GM18861 (cell line): ENCODE data around the gene TGFBR3L.
A peak's percentile ranks its signal among the peaks of the same experiment; 100 is the strongest.

Experiments
- ATAC-seq: cut with Tn5 transposase; IDR thresholded peaks from one replicate; pipeline ENCODE4 v1.9.1; 2021; ENCODE audit not compliant: unreplicated experiment

The TGFBR3L gene

DNA sequence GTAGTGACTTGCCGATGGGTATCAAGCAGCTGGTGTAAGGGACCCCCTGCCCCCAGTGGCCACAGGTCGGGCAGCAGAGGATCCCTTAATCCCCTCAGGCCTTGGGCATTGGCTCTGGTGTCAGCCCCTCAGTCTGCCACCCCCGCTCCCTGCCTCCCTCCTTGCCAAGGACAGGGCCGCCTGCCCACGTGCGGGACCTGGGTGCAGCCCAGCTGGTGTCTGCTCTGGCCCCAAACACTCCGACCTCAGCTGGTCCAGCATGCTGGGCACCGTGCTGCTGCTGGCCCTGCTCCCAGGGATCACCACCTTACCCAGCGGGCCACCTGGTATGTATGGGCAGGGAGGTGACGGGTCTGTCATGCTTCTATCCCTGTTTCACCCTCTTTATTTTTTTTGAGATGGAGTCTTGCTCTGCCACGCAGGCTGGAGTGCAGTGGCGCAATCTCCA lies at the start of gene TGFBR3L:
TSS of gene TGFBR3L (plus strand) at position 233 of the 448 bp plus-strand sequence.
- no peak for ATAC-seq

- no peak for ATAC-seq
Measured at GRCh38 chr19:7865262-7865911, 49.2 kb upstream of the TGFBR3L start.

GRCh38 chr19:7866399-7867091 lies 48.1 kb upstream of the TGFBR3L start:
- ATAC-seq = no peak

DNA sequence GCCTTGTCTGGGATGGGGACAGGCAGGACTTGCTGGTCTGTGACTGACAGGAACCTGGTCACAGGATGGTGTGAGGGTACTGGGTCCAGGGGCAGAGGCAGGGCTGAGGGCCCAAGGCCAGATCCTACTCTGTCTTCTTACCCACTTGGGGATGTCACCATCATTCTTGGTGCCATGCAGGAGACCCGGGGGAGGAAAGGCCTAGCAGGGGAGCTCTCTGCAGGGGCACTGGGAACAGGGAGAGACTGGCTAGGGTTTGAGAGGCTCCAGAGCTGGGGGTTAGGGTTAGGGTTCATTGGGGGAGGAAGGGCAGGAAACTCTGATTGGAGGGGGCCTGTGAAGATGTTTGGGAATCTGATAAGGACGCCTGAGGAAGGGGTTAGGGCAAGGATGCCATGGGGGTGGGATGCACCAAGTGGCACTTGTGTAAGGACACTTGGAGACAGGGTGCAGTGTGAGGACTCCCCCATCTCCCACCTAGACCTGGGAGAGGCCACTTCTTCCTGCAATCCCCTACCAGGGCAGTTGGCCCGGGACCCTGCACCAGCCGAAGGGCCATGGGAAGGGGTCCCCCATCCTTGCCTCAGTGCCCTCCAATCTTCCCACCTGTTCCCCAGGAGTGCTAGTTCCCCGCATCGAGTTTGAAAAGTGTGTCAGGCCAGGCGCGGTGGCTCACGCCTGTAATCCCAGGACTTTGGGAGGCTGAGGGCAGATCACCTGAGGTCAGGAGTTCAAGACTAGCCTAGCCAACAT lies 47.4 kb upstream of the TGFBR3L start:
- no peak for ATAC-seq

DNA sequence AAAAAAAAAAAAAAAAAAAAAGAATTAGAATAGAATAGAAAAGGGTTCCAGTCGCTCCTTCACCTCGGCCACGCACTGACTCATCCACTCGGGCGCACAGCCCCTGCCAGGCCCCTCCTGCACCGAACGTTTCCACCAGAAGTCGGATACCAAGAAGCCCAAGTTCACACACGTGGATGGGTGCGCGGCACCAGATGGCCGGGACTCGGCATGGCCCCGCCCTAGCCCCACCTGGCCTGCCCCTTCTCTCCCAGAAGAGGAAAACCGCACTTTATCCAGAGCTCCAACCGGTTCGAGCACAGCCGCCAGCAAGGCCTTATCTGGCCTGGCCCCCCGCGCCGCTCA lies 46.3 kb upstream of the TGFBR3L start:
- no peak for ATAC-seq

DNA sequence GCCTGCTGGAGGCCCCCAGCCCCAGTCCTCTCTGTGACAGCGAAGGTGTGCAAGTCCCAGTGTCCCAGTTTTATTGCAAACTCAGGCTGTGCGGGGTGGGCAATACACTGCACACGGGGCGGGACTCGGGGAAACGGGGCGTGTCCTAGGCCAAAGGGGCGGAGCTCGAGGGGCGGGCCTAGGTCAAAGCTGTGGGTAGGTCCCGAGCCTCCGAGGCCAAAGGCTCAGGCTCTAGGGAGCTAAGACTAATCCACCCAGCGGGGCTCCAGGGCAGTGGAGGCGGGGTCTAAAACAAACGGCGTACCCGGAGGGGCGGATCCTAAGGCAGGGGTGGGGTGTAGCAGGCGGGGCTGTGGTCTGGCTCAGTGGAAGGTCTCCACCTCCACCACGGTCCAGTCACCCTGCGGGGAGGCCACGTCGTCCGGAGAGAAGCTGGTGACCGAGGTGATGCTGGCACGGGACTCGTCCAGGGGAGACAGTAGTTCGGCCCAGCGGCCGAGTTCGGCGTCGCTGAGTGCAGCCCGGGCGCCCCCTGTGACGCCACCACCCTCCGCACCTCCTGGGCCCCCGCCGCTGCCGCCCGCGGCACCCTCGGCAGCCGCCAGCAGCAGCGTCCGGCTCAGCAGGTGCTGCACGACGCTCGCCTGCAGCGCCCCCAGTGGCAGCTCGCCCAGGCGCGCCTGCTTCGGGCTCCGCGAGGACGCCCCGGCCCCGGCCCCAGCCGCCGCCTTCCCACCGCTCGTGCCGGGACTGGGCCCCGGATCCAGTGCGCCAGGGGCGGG lies 45.8 kb upstream of the TGFBR3L start:
- ATAC-seq = peak; percentile 40

- peak; percentile 40 for ATAC-seq
Measured at GRCh38 chr19:7869453-7869909, 45.1 kb upstream of the TGFBR3L start.

DNA sequence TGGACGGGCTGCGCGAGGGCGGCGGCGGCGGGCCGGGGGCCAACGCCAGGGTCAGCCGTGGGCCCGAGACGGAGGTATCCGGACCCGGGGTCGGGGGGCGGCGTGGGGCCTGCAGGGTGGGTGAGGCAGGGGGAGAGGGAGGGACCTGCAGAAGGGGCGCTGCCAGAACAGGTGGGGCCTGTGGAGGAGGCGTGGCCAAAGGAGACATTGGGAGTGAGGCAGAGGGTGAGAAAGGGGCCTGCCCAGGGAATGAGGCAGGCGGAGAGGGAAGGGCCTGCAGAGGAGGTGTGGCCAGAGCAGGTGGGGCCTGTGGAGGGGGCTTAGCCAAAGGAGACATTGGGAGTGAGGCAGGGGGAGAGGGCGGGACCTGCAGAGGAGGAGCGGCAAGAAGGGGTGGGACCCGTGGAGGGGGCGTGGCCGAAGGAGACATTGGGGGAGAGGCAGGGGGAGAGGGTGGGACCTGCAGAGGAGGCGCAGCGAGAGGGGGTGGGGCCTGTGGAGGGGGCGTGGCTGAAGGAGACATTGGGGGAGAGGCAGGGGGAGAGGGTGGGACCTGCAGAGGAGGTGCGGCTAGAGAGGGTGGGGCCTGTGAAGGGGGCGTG lies 44.6 kb upstream of the TGFBR3L start:
- ATAC-seq = no peak

DNA sequence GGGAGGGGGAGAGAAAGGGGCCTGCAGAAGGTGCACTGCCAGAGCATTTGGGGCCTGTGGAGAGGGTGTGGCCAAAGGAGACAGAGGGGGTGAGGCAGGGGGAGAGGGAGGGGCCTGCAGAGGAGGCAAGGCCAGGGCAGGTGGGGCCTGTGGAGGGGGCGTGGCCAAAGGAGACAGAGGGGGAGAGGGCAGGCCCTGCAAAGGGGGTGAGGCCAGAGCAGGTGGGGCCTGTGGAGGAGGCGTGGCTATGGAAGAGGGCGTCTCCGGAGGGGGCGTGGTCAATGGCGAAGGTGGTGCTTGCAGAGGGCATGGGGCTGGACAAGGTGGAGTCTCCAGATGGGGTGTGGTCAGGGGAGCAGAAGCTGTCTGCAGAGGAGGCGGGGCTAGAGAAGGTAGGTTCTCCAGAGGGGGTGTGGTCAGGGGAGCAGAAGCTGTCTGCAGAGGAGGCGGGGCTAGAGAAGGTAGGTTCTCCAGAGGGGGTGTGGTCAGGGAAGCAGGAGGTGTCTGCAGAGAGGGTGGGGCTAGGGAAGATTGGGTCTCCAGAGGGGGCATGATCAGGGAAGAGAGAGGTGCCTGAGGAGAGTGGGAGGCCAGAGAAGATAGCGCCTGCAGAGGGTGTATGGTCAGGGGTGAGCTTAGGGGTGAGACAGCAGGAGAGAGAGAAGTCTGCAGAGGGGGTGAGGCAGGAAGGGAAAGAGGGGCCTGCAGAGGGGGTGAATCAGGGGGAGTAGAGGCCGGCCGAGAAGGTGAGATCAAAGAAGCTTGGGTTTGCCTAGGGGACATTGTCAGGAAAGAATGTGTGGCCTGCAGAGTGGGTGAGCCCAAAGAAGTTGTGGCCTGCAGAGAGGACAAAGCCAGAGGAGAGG lies 43.8 kb upstream of the TGFBR3L start:
- ATAC-seq = no peak

GRCh38 chr19:7871437-7872305 lies 43.0 kb upstream of the TGFBR3L start:
- ATAC-seq = no peak

- ATAC-seq = no peak
Measured at GRCh38 chr19:7872306-7873204, 42.1 kb upstream of the TGFBR3L start.

DNA sequence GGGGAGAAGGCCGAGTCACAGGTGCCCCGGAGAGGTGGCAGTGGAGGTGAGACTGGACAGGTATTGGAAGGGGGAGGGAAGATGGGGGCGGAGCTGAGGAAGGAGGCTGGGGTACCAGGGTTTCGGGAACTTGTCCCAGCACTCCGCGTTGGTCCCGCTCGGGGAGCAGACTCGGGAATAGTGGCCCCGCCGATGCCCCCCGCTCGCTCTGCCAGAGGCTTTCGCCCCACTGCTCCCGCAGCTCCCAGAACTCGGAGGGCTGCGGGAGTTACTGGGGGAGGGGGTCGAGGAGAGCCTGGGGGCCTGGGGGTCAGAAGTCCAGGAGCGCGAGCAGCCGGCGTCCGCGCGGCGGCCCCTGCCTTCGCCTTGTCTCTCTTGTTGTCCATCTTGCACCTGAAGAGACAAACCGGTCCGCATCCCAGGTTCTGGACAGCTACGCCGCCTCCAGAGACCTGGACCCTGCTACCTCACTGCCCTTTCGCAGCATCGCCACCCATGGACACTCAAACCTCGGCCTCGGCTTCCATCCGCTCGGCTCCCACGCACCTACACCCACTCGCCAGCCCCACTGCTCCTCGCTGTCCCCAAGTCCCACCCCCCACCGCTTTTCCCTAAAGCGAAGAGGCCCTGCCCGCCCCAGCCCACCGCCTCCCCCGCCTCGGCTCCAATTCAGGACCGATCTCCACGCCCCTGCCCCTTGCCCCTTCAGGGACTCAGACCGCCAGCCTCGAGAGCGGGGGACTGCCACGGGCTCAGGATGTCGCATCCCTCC lies 41.1 kb upstream of the TGFBR3L start:
- ATAC-seq = no peak

GRCh38 chr19:7874076-7874896 lies 40.3 kb upstream of the TGFBR3L start, which contains the start of gene PRR36:
Gene PRR36 (minus strand): TSS chr19:7874390. CDS start chr19:7873689, 701 bp downstream.
- no peak for ATAC-seq

DNA sequence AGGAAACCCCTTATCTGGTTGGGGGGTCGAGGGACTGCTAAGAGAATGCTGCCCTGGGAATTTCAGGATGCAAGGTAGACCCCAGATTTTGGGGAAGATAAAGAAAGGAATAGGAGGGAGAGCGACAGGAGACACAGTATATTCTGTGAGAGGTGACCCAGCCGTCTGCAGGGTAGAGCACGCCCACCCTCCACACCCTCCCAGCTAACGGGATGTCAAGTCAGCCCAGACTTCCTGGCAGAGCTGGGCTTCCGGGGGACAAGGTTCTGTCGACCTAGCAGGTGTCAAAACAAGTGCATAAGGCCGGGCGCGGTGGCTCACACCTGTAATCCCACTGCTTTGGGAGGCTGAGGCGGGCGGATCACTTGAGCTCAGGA lies 39.7 kb upstream of the TGFBR3L start:
- no peak for ATAC-seq

GRCh38 chr19:7877249-7877836 lies 37.3 kb upstream of the TGFBR3L start:
- no peak for ATAC-seq
